ENCODE data around the gene GRM1.

Gene GRM1

DNA sequence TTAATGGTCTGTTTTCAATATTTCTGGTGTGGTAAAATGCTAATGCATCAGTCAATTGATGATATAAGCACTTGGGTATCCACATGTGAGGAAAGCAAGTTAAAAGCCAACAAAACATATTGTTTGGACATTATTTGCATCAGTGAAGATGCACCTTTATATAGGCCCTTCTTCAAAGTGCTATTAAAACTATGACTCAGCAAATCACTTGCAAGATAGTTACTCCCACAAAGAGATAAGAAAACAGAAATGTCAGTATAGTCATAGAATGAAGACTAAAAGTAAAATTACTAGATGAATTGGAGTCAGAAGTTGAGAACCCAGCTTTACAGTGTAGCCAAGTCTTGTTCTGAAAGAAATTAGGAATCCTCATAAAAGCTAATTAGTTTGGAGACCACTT, 14.6 kb upstream of the GRM1 start (continued):
- no peak for TF ChIP-seq ZNF23 (tag by site-specific recombination; IDR thresholded peaks at IDR 0.05; ENCODE audit: borderline replicate concordance)
- TF ChIP-seq, protein P1, sequence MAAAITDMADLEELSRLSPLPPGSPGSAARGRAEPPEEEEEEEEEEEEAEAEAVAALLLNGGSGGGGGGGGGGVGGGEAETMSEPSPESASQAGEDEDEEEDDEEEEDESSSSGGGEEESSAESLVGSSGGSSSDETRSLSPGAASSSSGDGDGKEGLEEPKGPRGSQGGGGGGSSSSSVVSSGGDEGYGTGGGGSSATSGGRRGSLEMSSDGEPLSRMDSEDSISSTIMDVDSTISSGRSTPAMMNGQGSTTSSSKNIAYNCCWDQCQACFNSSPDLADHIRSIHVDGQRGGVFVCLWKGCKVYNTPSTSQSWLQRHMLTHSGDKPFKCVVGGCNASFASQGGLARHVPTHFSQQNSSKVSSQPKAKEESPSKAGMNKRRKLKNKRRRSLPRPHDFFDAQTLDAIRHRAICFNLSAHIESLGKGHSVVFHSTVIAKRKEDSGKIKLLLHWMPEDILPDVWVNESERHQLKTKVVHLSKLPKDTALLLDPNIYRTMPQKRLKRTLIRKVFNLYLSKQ (tag by site-specific recombination; IDR thresholded peaks at IDR 0.05; ENCODE audit: borderline replicate concordance), result no peak
- no peak for TF ChIP-seq ZNF175 (tag by site-specific recombination; IDR thresholded peaks at IDR 0.05)
- no peak for TF ChIP-seq ZNF501 (tag by site-specific recombination; IDR thresholded peaks at IDR 0.05)

DNA sequence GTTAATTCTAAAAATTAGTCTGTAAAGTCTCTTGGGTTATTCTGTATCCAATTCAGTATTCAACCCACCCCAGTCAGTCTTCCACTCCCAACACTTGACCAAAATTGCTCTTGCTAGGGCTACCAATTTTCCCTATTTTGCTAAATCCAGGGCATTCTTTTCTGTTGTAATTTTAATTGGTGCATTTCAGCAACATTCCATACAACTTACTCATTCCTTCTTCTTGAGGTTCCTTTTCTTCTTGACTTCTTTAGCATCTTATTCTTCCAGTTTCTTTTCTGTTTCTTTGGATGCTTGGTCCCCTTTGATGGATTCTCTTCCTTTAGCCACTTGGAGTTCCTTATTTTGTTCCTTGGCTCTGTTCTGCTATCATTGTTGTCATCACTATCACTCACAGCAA, 11.2 kb upstream of the GRM1 start:
- ChIA-PET CTCF (interaction anchor here (0.6 kb wide), 1 partner anchor 1363 kb away, joined by 3 read pairs; no protein-coding TSS in a partner anchor), POLR2A (no interaction called here)
- no peak for TF ChIP-seq ZNF571 (tag by site-specific recombination; IDR thresholded peaks at IDR 0.05)
- TF ChIP-seq ZNF658 (tag by site-specific recombination; IDR thresholded peaks at IDR 0.05), result no peak
- no peaks in the 10 kb centered on the region for H3K9me3 ChIP-seq (ENCODE audit: control insufficient read depth, insufficient read depth, low read depth, low read length)
- no peaks in the 10 kb centered on the region for H3K4me1 ChIP-seq (ENCODE audit: control insufficient read depth, insufficient read depth, low read length)
- no peak overlapping the region for H3K4me3 ChIP-seq (ENCODE audit: low read depth, low read length)
- H3K27ac ChIP-seq (ENCODE audit: extremely low read depth, low read depth, low read length), result no peak overlapping the region
- H3K36me3 ChIP-seq (ENCODE audit: control insufficient read depth in 2 of 2, insufficient read depth in 1 of 2, low read length in 2 of 2), result no peaks in the 10 kb centered on the region

- Histone ChIP-seq H3K4me3 (ENCODE audit: low read depth, low read length) (no peak overlapping the region), H3K36me3 (ENCODE audit: control insufficient read depth in 2 of 2, insufficient read depth in 1 of 2, low read length in 2 of 2) (no peaks in the 10 kb centered on the region), H3K9me3 (ENCODE audit: control insufficient read depth, insufficient read depth, low read depth, low read length) (no peaks in the 10 kb centered on the region), H3K4me1 (ENCODE audit: control insufficient read depth, insufficient read depth, low read length) (no peaks in the 10 kb centered on the region), H3K27ac (ENCODE audit: extremely low read depth, low read depth, low read length) (no peak overlapping the region)
- POLR2A ChIA-PET, result no interaction called here
- CTCF ChIA-PET, result interaction anchor here (2.1 kb wide), 1 partner anchor 11 kb away, joined by 7 read pairs; no protein-coding TSS in a partner anchor
- TF ChIP-seq ZBTB11 (tag by site-specific recombination; conservative IDR thresholded peaks at IDR 0.05; ENCODE audit: low read depth) (no peak), KLF10 (tag by site-specific recombination; IDR thresholded peaks at IDR 0.05) (no peak), ZBTB1 (tag by site-specific recombination; IDR thresholded peaks at IDR 0.05) (no peak)
These were observed 2.0 kb upstream of the GRM1 start for GRCh38 chr6:146026873-146027272.

- CTCF ChIA-PET, result interaction anchor here (2.1 kb wide), 1 partner anchor 10 kb away, joined by 7 read pairs; no protein-coding TSS in a partner anchor
- POLR2A ChIA-PET, result no interaction called here
- no peak overlapping the region for H3K27ac ChIP-seq (ENCODE audit: extremely low read depth, low read depth, low read length)
- no peak overlapping the region for H3K4me3 ChIP-seq (ENCODE audit: low read depth, low read length)
- no peak for TF ChIP-seq BCL11B (tag by site-specific recombination; IDR thresholded peaks at IDR 0.05; ENCODE audit: low read depth)
- TF ChIP-seq, protein P2, sequence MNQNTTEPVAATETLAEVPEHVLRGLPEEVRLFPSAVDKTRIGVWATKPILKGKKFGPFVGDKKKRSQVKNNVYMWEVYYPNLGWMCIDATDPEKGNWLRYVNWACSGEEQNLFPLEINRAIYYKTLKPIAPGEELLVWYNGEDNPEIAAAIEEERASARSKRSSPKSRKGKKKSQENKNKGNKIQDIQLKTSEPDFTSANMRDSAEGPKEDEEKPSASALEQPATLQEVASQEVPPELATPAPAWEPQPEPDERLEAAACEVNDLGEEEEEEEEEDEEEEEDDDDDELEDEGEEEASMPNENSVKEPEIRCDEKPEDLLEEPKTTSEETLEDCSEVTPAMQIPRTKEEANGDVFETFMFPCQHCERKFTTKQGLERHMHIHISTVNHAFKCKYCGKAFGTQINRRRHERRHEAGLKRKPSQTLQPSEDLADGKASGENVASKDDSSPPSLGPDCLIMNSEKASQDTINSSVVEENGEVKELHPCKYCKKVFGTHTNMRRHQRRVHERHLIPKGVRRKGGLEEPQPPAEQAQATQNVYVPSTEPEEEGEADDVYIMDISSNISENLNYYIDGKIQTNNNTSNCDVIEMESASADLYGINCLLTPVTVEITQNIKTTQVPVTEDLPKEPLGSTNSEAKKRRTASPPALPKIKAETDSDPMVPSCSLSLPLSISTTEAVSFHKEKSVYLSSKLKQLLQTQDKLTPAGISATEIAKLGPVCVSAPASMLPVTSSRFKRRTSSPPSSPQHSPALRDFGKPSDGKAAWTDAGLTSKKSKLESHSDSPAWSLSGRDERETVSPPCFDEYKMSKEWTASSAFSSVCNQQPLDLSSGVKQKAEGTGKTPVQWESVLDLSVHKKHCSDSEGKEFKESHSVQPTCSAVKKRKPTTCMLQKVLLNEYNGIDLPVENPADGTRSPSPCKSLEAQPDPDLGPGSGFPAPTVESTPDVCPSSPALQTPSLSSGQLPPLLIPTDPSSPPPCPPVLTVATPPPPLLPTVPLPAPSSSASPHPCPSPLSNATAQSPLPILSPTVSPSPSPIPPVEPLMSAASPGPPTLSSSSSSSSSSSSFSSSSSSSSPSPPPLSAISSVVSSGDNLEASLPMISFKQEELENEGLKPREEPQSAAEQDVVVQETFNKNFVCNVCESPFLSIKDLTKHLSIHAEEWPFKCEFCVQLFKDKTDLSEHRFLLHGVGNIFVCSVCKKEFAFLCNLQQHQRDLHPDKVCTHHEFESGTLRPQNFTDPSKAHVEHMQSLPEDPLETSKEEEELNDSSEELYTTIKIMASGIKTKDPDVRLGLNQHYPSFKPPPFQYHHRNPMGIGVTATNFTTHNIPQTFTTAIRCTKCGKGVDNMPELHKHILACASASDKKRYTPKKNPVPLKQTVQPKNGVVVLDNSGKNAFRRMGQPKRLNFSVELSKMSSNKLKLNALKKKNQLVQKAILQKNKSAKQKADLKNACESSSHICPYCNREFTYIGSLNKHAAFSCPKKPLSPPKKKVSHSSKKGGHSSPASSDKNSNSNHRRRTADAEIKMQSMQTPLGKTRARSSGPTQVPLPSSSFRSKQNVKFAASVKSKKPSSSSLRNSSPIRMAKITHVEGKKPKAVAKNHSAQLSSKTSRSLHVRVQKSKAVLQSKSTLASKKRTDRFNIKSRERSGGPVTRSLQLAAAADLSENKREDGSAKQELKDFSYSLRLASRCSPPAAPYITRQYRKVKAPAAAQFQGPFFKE (tag by site-specific recombination; IDR thresholded peaks at IDR 0.05; ENCODE audit: borderline replicate concordance), result no peak
- TF ChIP-seq, protein P3, sequence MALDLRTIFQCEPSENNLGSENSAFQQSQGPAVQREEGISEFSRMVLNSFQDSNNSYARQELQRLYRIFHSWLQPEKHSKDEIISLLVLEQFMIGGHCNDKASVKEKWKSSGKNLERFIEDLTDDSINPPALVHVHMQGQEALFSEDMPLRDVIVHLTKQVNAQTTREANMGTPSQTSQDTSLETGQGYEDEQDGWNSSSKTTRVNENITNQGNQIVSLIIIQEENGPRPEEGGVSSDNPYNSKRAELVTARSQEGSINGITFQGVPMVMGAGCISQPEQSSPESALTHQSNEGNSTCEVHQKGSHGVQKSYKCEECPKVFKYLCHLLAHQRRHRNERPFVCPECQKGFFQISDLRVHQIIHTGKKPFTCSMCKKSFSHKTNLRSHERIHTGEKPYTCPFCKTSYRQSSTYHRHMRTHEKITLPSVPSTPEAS (tag by site-specific recombination; IDR thresholded peaks at IDR 0.05), result 0 out of 2 replicates have a peak, but pooled peaks have one; percentile 30
- no peaks in the 10 kb centered on the region for H3K9me3 ChIP-seq (ENCODE audit: control insufficient read depth, insufficient read depth, low read depth, low read length)
- no peaks in the 10 kb centered on the region for H3K36me3 ChIP-seq (ENCODE audit: control insufficient read depth in 2 of 2, insufficient read depth in 1 of 2, low read length in 2 of 2)
- no peaks in the 10 kb centered on the region for H3K4me1 ChIP-seq (ENCODE audit: control insufficient read depth, insufficient read depth, low read length)
These were observed 1.1 kb upstream of the GRM1 start for GRCh38 chr6:146027586-146028251.

Measured in HEK293 (cell line).